Measurements from ENCODE around the gene ARHGAP45.
A peak's percentile ranks its signal among the peaks of the same experiment; 100 is the strongest.

The ARHGAP45 gene

GRCh38 chr19:1038978-1039645 lies 27.9 kb upstream of the ARHGAP45 start:
- no peak for DNase-seq

GRCh38 chr19:1039646-1040475 lies 27.1 kb upstream of the ARHGAP45 start, which contains the start of gene ABCA7:
TSS of gene ABCA7 (plus strand) at chr19:1040107. CDS start at chr19:1041362, 1,255 bp downstream.
- peak; percentile 91 for DNase-seq

DNA sequence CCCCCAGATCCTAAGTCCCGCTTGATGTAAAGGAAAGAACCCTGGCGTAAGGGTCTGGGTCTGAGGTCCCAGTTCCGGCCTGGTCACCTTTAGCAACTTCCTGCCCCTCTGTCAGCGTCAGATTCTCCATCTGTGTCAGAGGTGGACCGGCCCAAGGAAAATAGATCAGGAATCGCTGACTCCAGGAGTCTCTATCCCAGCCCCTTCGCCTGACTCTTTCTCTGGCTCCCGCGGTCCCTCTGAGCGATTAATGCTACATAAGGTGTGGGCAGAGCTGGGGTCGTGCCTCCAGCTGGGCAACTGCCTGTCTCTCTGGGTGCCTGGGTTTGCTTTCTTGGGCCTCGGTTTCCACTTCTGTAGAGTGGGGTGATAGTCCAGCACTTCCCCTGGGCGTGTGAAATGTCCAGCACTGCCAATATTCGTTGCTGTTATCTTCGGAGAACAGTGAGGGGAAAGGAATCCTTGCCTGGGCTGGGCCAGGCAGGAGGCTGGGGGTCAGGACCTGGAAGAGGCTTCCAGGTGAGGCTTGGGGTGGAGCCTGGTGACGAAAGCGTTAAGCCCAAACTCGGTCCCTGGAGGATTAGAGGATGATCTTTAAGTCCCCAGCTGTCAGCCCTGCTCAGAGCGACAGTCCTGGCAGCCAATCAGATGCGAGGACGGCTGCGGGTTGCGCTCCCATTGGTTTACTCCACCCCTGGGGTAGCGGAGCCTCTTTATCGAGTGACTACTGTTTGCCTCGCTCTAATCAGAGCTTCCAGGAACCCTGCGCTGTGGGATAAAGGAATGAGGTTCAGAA lies 26.3 kb upstream of the ARHGAP45 start:
- DNase-seq = peak; percentile 85

- DNase-seq = no peak
Observed at GRCh38 chr19:1041272-1041834, 25.6 kb upstream of the ARHGAP45 start.

DNA sequence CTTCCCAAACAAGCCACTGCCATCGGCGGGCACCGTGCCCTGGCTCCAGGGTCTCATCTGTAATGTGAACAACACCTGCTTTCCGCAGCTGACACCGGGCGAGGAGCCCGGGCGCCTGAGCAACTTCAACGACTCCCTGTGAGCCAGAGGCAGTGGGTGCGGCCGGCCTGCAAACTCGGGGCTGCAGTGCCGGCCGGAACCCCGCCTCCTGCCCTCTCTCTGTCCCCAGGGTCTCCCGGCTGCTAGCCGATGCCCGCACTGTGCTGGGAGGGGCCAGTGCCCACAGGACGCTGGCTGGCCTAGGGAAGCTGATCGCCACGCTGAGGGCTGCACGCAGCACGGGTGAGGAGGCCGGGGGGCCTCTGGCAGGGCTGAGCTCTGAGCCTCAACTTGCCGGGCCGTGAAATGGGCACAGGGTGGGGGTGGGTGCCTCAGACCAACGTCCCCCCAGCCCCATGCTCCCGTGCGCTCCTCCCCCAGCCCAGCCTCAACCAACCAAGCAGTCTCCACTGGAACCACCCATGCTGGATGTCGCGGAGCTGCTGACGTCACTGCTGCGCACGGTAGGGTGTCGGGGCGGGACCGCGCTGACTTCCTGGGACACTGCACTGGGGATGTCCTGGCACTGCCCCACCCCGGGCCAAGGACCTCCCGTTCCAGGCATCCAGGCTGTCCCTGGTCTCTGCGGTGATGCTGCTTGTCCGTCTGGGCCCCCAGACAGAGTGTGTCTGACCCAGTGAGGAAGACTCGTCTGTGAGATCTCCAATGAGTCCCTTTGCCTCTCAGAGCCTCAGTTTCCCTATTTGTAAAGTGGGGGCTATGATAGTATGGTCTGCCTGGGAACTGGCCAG lies 24.9 kb upstream of the ARHGAP45 start:
- DNase-seq = no peak

GRCh38 chr19:1042689-1043511 lies 24.1 kb upstream of the ARHGAP45 start:
- no peak for DNase-seq

DNA sequence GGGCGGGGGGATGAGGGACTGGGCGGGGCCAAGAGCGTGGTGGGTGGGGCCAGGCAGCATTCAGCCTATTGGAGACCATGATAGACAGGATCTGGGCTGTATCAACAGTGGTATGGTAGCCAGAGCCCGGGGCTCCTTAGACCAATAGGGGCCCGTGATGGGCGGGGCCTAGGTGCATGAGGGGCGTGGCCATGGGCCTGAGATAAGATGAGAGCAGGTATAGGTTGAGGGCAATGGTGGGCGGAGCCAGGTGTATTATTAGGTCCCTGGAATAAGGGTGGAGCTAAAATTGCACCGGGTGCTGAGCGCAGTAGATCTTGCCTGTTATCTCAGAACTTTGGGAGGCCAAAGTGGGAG lies 21.7 kb upstream of the ARHGAP45 start:
- DNase-seq = no peak

DNA sequence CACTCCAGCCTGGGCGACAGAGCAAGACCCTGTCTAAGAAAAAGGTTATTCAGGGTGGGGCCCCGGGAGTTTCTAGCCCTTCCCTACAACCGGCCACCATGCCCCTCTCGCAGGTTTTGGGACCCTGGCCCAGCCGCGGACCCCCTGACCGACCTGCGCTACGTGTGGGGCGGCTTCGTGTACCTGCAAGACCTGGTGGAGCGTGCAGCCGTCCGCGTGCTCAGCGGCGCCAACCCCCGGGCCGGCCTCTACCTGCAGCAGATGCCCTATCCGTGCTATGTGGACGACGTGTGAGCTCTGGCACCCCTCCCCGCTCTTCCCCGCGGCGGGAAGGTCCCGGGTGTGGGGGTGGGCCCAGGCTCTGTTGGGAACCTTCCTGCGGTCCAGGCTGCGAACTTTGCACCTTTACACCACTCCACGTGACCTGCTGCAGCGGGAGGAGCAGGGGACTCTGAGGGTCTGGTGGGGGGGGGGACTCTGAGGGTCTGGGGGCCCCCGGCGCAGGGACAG lies 20.8 kb upstream of the ARHGAP45 start:
- no peak for DNase-seq

- DNase-seq = no peak
Observed at GRCh38 chr19:1046836-1047695, 19.9 kb upstream of the ARHGAP45 start.

- no peak for DNase-seq
Observed at GRCh38 chr19:1047696-1048147, 19.2 kb upstream of the ARHGAP45 start.

GRCh38 chr19:1049106-1049505 lies 17.9 kb upstream of the ARHGAP45 start:
- no peak for DNase-seq

GRCh38 chr19:1049800-1050199 lies 17.2 kb upstream of the ARHGAP45 start:
- no peak for DNase-seq

DNA sequence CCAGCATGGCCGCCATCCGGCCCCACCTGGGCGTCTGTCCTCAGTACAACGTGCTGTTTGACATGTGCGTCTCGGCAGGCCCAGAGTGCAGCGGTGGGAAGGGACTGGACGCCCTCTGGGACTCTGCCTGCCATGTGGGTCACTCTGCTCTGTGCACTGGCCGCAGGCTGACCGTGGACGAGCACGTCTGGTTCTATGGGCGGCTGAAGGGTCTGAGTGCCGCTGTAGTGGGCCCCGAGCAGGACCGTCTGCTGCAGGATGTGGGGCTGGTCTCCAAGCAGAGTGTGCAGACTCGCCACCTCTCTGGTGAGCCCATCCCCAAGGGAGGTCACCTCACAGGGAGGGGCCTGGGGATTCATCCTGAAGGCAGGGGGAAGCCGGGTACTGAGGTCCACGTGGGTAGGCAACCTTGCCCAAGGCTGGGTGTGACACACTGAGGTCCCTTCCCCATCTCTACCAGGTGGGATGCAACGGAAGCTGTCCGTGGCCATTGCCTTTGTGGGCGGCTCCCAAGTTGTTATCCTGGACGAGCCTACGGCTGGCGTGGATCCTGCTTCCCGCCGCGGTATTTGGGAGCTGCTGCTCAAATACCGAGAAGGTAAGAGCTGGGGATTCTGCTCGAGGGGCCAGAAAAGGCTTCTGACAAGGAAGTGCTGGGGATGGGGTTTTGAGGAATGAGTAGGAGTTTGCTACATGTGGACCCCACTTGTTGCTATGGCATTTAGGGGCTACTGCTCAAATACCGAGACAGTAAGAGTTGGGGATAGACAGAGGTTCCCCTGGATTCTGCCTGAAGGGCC lies 15.8 kb upstream of the ARHGAP45 start:
- no peak for DNase-seq

- no peak for DNase-seq
Observed at GRCh38 chr19:1051791-1052190, 15.2 kb upstream of the ARHGAP45 start.

- DNase-seq = no peak
Observed at GRCh38 chr19:1052349-1052975, 14.5 kb upstream of the ARHGAP45 start.

GRCh38 chr19:1053176-1054101 lies 13.5 kb upstream of the ARHGAP45 start:
- no peak for DNase-seq

Data from NCI-H526 treated with DMSO at 0.1 percent for 48 hours (cell line).